AG04450 (cell line): ENCODE data around the gene PHF12. TPM values are rescaled to one million over a fixed set of nuclear protein-coding genes. Genes with fewer than 3 reads are reported as not detected.
A peak's percentile ranks its signal among the peaks of the same experiment; 100 is the strongest.

Experiments
- CTCF ChIA-PET: fragments of 300-600, 350-600 bp; formaldehyde crosslinking; extraction: SDS; loops from one replicate; lab custom pipeline; 2022; ENCODE audit warnings: antibody characterized with exemption, inconsistent platforms; lab: Charles Lee
- POLR2A ChIA-PET: fragments of 350-600 bp; formaldehyde crosslinking; extraction: SDS; loops from one replicate; lab custom pipeline; 2021; ENCODE audit warnings: antibody characterized with exemption, inconsistent platforms; lab: Yijun Ruan, JAX
- DNase-seq: peaks from one replicate; pipeline ENCODE4 v3.0.0-alpha.2; 2011; ENCODE audit warnings: low read depth, low spot score
- H3K27ac ChIP-seq: one replicate; pipeline ENCODE4 v1.5.1; 2012; ENCODE audit warnings: low read depth, low read length, control low read depth
- H3K27me3 ChIP-seq: one replicate; pipeline ENCODE4 v1.6.0; 2012; ENCODE audit warnings: low read length; ENCODE audit not compliant: control insufficient read depth, insufficient read depth
- H3K4me3 ChIP-seq: 2 replicates; pipeline ENCODE4 v1.5.1; 2011; ENCODE audit warnings: mild to moderate bottlenecking, low read depth, low read length, control low read depth
- H3K9me3 ChIP-seq: 2 replicates; pipeline ENCODE4 v1.5.1; 2012; ENCODE audit warnings: low read length; ENCODE audit not compliant: control insufficient read depth, insufficient read depth
- CTCF ChIP-seq: IDR thresholded peaks from 2 replicates; pipeline ENCODE4 v1.5.1; 2011; ENCODE audit warnings: low read depth, low read length, control low read depth, inconsistent platforms
- polyA plus RNA-seq: library from polyadenylated mRNA; depleted of rRNA; stranded (reverse); fragments of >200 nt; gene quantifications from 2 replicates; pipeline ENCODE4 v1.2.3, GENCODE V29; 2011; rRNA removed

The PHF12 gene
- polyA plus RNA-seq, 1 experiment: 13.6 TPM

- CTCF ChIA-PET: interaction anchor here (1.0 to 1.2 kb wide), 2 partner anchors 10 to 95 kb away, joined by 3 to 5 read pairs; no protein-coding TSS in a partner anchor
- Histone ChIP-seq H3K4me3 (no peak overlapping the region), H3K27ac (no peak overlapping the region), H3K9me3 (no peaks in the 10 kb centered on the region; the same call in 1 of the 2 replicates), H3K27me3 (no peaks in the 10 kb centered on the region)
- TF ChIP-seq CTCF: no peak
- DNase-seq: no peak
- POLR2A ChIA-PET: no interaction called here
Observed at GRCh38 chr17:28858801-28859355, 92.4 kb downstream of the PHF12 start.

DNA sequence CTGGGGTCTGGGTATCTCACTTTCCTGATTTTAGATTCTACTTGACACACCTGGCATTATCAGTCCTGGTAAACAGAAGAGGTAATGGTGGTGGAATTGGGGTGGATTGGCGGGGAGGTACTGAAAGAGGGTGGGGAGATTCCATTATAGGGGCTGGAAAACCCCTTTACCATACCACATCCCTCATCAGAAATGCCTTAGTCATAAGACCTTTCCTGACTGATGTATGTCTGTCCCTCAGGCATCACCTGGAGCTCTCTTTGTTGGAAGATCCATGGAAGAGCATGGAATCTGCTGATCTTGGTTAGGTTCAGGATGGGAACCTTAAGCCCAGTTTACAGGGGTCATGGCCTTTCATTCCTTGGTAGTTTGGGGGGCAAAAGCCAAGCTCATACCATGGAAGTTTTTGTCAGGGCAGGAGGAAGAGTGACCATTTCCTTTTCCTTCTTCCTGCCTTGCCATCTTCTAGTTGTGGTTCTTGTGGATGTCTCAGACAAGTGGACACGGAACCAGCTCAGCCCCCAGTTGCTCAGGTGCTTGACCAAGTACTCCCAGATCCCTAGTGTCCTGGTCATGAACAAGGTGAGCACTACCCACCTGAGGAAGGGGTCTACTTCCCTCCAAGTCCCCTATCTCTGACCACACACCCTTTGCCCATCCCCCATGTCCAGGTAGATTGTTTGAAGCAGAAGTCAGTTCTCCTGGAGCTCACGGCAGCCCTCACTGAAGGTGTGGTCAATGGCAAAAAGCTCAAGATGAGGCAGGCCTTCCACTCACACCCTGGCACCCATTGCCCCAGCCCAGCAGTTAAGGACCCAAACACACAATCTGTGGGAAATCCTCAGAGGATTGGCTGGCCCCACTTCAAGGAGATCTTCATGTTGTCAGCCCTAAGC, 93.2 kb downstream of the PHF12 start:
- no peak for DNase-seq
- ChIA-PET CTCF (interaction anchor here (1.2 kb wide), 1 partner anchor 94 kb away, joined by 3 read pairs; no protein-coding TSS in a partner anchor), POLR2A (no interaction called here)
- Histone ChIP-seq H3K27me3 (no peaks in the 10 kb centered on the region), H3K9me3 (no peaks in the 10 kb centered on the region; the same call in 1 of the 2 replicates), H3K27ac (no peak overlapping the region), H3K4me3 (no peak overlapping the region)
- no peak for TF ChIP-seq CTCF

DNA sequence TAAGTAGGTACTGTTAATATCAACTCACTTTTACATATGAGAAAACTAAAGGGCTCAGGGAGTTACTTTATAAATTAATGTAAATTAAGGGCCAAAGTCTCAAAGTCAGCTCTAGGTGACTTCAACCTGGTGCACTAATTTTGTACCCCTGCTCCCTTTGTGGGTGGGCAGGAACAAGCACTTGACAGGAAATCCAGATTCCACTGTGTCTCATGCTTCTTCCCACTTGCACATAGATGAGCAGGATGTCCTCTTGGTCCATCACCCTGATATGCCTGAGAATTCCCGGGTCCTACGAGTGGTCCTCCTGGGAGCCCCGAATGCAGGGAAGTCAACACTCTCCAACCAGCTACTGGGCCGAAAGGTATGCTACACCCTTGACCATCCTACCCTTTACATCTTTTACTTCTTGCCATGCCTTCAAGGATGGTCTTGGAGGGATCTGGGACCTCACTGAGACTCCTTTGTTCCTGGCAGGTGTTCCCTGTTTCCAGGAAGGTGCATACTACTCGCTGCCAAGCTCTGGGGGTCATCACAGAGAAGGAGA, 95.2 kb downstream of the PHF12 start:
- Histone ChIP-seq H3K27ac (no peak overlapping the region), H3K27me3 (no peaks in the 10 kb centered on the region), H3K9me3 (no peaks in the 10 kb centered on the region; the same call in 1 of the 2 replicates), H3K4me3 (no peak overlapping the region)
- no peak for TF ChIP-seq CTCF
- ChIA-PET CTCF (interaction anchor here (1.1 to 1.5 kb wide), 2 partner anchors 46 to 93 kb away, joined by 3 to 7 read pairs; no protein-coding TSS in a partner anchor), POLR2A (interaction anchor here (0.7 to 1.0 kb wide), 2 partner anchors 24 to 92 kb away, joined by 5 read pairs; no protein-coding TSS in a partner anchor)
- DNase-seq: no peak

DNA sequence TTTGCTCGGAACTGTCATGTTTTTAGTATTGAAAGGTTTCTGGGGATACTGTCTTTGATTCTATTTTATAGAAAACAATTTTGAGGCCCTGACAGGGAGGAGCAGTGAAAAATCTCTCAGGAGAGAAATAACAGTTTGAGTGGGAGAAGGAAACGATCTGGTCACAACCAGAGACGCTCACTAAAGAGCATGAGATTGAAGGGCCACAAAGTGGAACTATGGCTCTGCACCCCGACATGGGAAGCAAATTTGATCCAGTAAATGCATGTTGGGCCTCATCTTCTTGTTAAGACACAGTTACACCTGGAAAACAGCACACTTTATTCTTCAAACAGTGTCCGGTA, 96.0 kb downstream of the PHF12 start:
- no peak for TF ChIP-seq CTCF
- Histone ChIP-seq H3K4me3 (peak overlapping the region; percentile 92), H3K27me3 (no peaks in the 10 kb centered on the region), H3K9me3 (no peaks in the 10 kb centered on the region; the same call in 1 of the 2 replicates), H3K27ac (peak overlapping the region; percentile 47)
- no peak for DNase-seq
- ChIA-PET POLR2A (interaction anchor here (0.6 to 1.0 kb wide), 3 partner anchors 18 to 92 kb away, joined by 3 to 7 read pairs (median 5); no protein-coding TSS in a partner anchor), CTCF (interaction anchor here (1.1 to 1.5 kb wide), 2 partner anchors 47 to 92 kb away, joined by 3 to 7 read pairs; no protein-coding TSS in a partner anchor)

Other genes with a start within 250 kb of the PHF12 start
- 0.51 and 0.52 TPM in 2 replicates for gene PROCA1, start 239.6 kb downstream of the PHF12 start, polyA plus RNA-seq
- 389 and 428 TPM in 2 replicates for gene RAB34, start 233.7 kb downstream of the PHF12 start, polyA plus RNA-seq
- 1,337 and 1,690 TPM in 2 replicates for gene RPL23A, start 231.5 kb downstream of the PHF12 start, polyA plus RNA-seq
- gene TLCD1, start 225.3 kb downstream of the PHF12 start, polyA plus RNA-seq: 11.8 and 13.1 TPM in 2 replicates
- gene NEK8, start 222.7 kb downstream of the PHF12 start, polyA plus RNA-seq: 2.5 and 3.0 TPM in 2 replicates
- 26.1 and 38.8 TPM in 2 replicates for gene TRAF4, start 207.5 kb downstream of the PHF12 start, polyA plus RNA-seq
- 8.3 and 11.0 TPM in 2 replicates for gene FAM222B, start 108.7 kb downstream of the PHF12 start, polyA plus RNA-seq
- gene ERAL1, start 96.5 kb downstream of the PHF12 start, polyA plus RNA-seq: 45.7 and 54.4 TPM in 2 replicates
- 80.5 and 83.9 TPM in 2 replicates for gene FLOT2, start 53.8 kb downstream of the PHF12 start, polyA plus RNA-seq
- gene DHRS13, start 48.4 kb downstream of the PHF12 start, polyA plus RNA-seq: 2.9 and 3.1 TPM in 2 replicates
- not detected in 2 replicates for gene SEZ6, start 54.5 kb upstream of the PHF12 start, polyA plus RNA-seq
- gene PIPOX, start 91.6 kb upstream of the PHF12 start, polyA plus RNA-seq: 0.74 and 0.79 TPM in 2 replicates
- 9.8 and 16.7 TPM in 2 replicates for gene MYO18A, start 228.9 kb upstream of the PHF12 start, polyA plus RNA-seq